Activated T-cell treated with anti-CD3 and anti-CD28 coated beads, Interleukin-2, amount 50 U/mL, for 24 hours (primary cell): ENCODE data around the gene MYB.
"Not testable (repeated sequence)": the region's sequence is repeated elsewhere in the genome, so short reads cannot be mapped to it uniquely, and the experiment has no call there.

Experiments
- DNase-seq: peaks from one replicate; pipeline ENCODE4 v3.0.0-alpha.2; 2020
- H3K27ac Mint-ChIP-seq: 2 replicates; pipeline ENCODE4 v1.8.0; 2020; ENCODE audit warnings: mild to moderate bottlenecking, mixed read lengths
- H3K27me3 Mint-ChIP-seq: 2 replicates; pipeline ENCODE4 v1.8.0; 2020; ENCODE audit warnings: mixed read lengths
- H3K36me3 Mint-ChIP-seq: 2 replicates; pipeline ENCODE4 v1.8.0; 2020; ENCODE audit warnings: low read depth, mixed read lengths
- H3K4me1 Mint-ChIP-seq: 2 replicates; pipeline ENCODE4 v1.8.0; 2020; ENCODE audit warnings: low read depth, mixed read lengths
- H3K4me3 Mint-ChIP-seq: 2 replicates; pipeline ENCODE4 v1.8.0; 2020; ENCODE audit warnings: mild to moderate bottlenecking, moderate library complexity, mixed read lengths
- H3K9me3 Mint-ChIP-seq: 2 replicates; pipeline ENCODE4 v1.8.0; 2020; ENCODE audit warnings: mixed read lengths

MYB gene

GRCh38 chr6:135180542-135181332 lies at the start of gene MYB:
Gene MYB, plus strand, starts transcription at chr6:135181308. Its CDS starts 206 bp downstream, at chr6:135181514.
- Mint-ChIP-seq H3K9me3 (no peaks in the 10 kb centered on the region), H3K27me3 (no peaks in the 10 kb centered on the region), H3K4me1 (peaks cover 53% of the 10 kb centered on the region), H3K36me3 (peaks cover 27% of the 10 kb centered on the region), H3K27ac (peak within 1 kb of the TSS; percentile 99), H3K4me3 (peak within 1 kb of the TSS; percentile 95)
- DNase-seq, result peak; percentile 83

- no peaks in the 10 kb centered on the region for H3K36me3 Mint-ChIP-seq
- H3K9me3 Mint-ChIP-seq, result no peaks in the 10 kb centered on the region
- no peak for DNase-seq
- H3K27ac Mint-ChIP-seq, result no peak overlapping the region
- no peak overlapping the region for H3K4me3 Mint-ChIP-seq
- peaks cover 58% of the 10 kb centered on the region for H3K4me1 Mint-ChIP-seq
- no peaks in the 10 kb centered on the region for H3K27me3 Mint-ChIP-seq
Measured at GRCh38 chr6:135132776-135133175, 48.3 kb upstream of the MYB start.

GRCh38 chr6:135135835-135136234 lies 45.3 kb upstream of the MYB start:
- H3K36me3 Mint-ChIP-seq, result no peaks in the 10 kb centered on the region
- H3K9me3 Mint-ChIP-seq, result no peaks in the 10 kb centered on the region
- peaks cover 35% of the 10 kb centered on the region for H3K4me1 Mint-ChIP-seq
- DNase-seq, result no peak
- no peak overlapping the region for H3K27ac Mint-ChIP-seq
- H3K27me3 Mint-ChIP-seq, result no peaks in the 10 kb centered on the region
- no peak overlapping the region for H3K4me3 Mint-ChIP-seq

- no peak for DNase-seq
- peaks cover 38% of the 10 kb centered on the region for H3K4me1 Mint-ChIP-seq
- H3K27ac Mint-ChIP-seq, result no peak overlapping the region
- H3K27me3 Mint-ChIP-seq, result no peaks in the 10 kb centered on the region
- H3K4me3 Mint-ChIP-seq, result no peak overlapping the region
- no peaks in the 10 kb centered on the region for H3K9me3 Mint-ChIP-seq
- no peaks in the 10 kb centered on the region for H3K36me3 Mint-ChIP-seq
Measured at GRCh38 chr6:135137826-135138225, 43.3 kb upstream of the MYB start.

GRCh38 chr6:135141182-135141581 lies 39.9 kb upstream of the MYB start:
- Mint-ChIP-seq H3K4me3 (no peak overlapping the region), H3K36me3 (no peaks in the 10 kb centered on the region), H3K27me3 (no peaks in the 10 kb centered on the region), H3K4me1 (peaks cover 59% of the 10 kb centered on the region), H3K27ac (no peak overlapping the region), H3K9me3 (no peaks in the 10 kb centered on the region)
- no peak for DNase-seq

GRCh38 chr6:135141728-135142127 lies 39.4 kb upstream of the MYB start:
- peaks cover 61% of the 10 kb centered on the region for H3K4me1 Mint-ChIP-seq
- H3K27me3 Mint-ChIP-seq, result no peaks in the 10 kb centered on the region
- no peak overlapping the region for H3K4me3 Mint-ChIP-seq
- no peaks in the 10 kb centered on the region for H3K36me3 Mint-ChIP-seq
- no peak overlapping the region for H3K27ac Mint-ChIP-seq
- H3K9me3 Mint-ChIP-seq, result no peaks in the 10 kb centered on the region
- no peak for DNase-seq

GRCh38 chr6:135142232-135142631 lies 38.9 kb upstream of the MYB start:
- H3K9me3 Mint-ChIP-seq, H3K36me3 Mint-ChIP-seq, H3K27ac Mint-ChIP-seq, H3K27me3 Mint-ChIP-seq, DNase-seq, H3K4me3 Mint-ChIP-seq: not testable (repeated sequence)
- H3K4me1 Mint-ChIP-seq, result peaks cover 58% of the 10 kb centered on the region

- no peak for DNase-seq
- peak overlapping the region; percentile 90 for H3K27ac Mint-ChIP-seq
Measured at GRCh38 chr6:135144673-135145062, 36.4 kb upstream of the MYB start.

GRCh38 chr6:135145063-135145800 lies 35.9 kb upstream of the MYB start:
- Mint-ChIP-seq H3K27ac (peak overlapping the region; percentile 90), H3K9me3 (no peaks in the 10 kb centered on the region), H3K27me3 (no peaks in the 10 kb centered on the region), H3K36me3 (no peaks in the 10 kb centered on the region), H3K4me3 (peak overlapping the region; percentile 45), H3K4me1 (peaks cover 75% of the 10 kb centered on the region)
- no peak for DNase-seq

More at GRCh38 chr6:135144673-135145062, 36.4 kb upstream of the MYB start:
- H3K27me3 Mint-ChIP-seq, result no peaks in the 10 kb centered on the region
- peak overlapping the region; percentile 45 for H3K4me3 Mint-ChIP-seq
- no peaks in the 10 kb centered on the region for H3K36me3 Mint-ChIP-seq
- peaks cover 75% of the 10 kb centered on the region for H3K4me1 Mint-ChIP-seq
- no peaks in the 10 kb centered on the region for H3K9me3 Mint-ChIP-seq

GRCh38 chr6:135146162-135146934 lies 34.8 kb upstream of the MYB start:
- Mint-ChIP-seq H3K4me1 (peaks cover 67% of the 10 kb centered on the region), H3K27me3 (no peaks in the 10 kb centered on the region), H3K4me3 (peak overlapping the region; percentile 45), H3K27ac (peak overlapping the region; percentile 90), H3K9me3 (no peaks in the 10 kb centered on the region), H3K36me3 (no peaks in the 10 kb centered on the region)
- no peak for DNase-seq

- H3K9me3 Mint-ChIP-seq, result no peaks in the 10 kb centered on the region
- no peak for DNase-seq
- no peaks in the 10 kb centered on the region for H3K36me3 Mint-ChIP-seq
- H3K27me3 Mint-ChIP-seq, result no peaks in the 10 kb centered on the region
- no peak overlapping the region for H3K4me3 Mint-ChIP-seq
- peak overlapping the region; percentile 74 for H3K27ac Mint-ChIP-seq
- H3K4me1 Mint-ChIP-seq, result peaks cover 59% of the 10 kb centered on the region
Measured at GRCh38 chr6:135147637-135148592, 33.2 kb upstream of the MYB start.

- H3K27ac Mint-ChIP-seq, result no peak overlapping the region
- no peaks in the 10 kb centered on the region for H3K9me3 Mint-ChIP-seq
- H3K4me1 Mint-ChIP-seq, result peaks cover 55% of the 10 kb centered on the region
- H3K4me3 Mint-ChIP-seq, result no peak overlapping the region
- H3K27me3 Mint-ChIP-seq, result no peaks in the 10 kb centered on the region
- no peak for DNase-seq
- no peaks in the 10 kb centered on the region for H3K36me3 Mint-ChIP-seq
Measured at GRCh38 chr6:135148889-135149288, 32.2 kb upstream of the MYB start.

GRCh38 chr6:135149376-135149775 lies 31.7 kb upstream of the MYB start:
- H3K4me3 Mint-ChIP-seq, result no peak overlapping the region
- peaks cover 50% of the 10 kb centered on the region for H3K4me1 Mint-ChIP-seq
- H3K27ac Mint-ChIP-seq, result no peak overlapping the region

GRCh38 chr6:135150481-135150880 lies 30.6 kb upstream of the MYB start:
- H3K27ac Mint-ChIP-seq, H3K4me3 Mint-ChIP-seq, H3K27me3 Mint-ChIP-seq, H3K36me3 Mint-ChIP-seq, DNase-seq, H3K9me3 Mint-ChIP-seq: not testable (repeated sequence)
- peaks cover 39% of the 10 kb centered on the region for H3K4me1 Mint-ChIP-seq

More at GRCh38 chr6:135149376-135149775, 31.7 kb upstream of the MYB start:
- H3K36me3 Mint-ChIP-seq, result no peaks in the 10 kb centered on the region
- no peaks in the 10 kb centered on the region for H3K9me3 Mint-ChIP-seq
- no peaks in the 10 kb centered on the region for H3K27me3 Mint-ChIP-seq
- no peak for DNase-seq
